ENCODE data around the gene TMED1. TPM values are rescaled to one million over a fixed set of nuclear protein-coding genes. Genes with fewer than 3 reads are reported as not detected.

The TMED1 gene
- total and polyA plus RNA-seq, 2 experiments from 2014 or later, result 29.7 to 37.2 TPM

DNA sequence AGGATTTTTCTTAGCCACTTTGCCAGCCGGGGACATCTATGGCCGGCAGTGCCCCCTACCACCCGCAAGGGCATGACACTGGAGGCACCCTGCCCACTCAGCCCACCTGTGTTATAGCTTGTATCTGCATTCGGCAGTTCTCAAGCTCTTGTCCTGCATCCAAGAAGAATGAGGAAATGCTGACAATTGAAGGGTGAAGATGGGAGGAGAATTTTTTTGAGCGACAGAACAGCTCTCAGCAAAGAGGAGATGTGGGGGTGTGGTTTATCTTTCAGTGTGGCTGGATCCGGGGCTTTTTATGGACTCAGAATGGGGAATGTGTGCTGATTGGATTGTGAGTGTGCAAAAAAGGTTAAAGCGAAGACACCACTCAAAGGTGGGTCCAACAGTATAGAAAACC lies 6.8 kb upstream of the TMED1 start (continued):
- TF ChIP-seq, protein P1, sequence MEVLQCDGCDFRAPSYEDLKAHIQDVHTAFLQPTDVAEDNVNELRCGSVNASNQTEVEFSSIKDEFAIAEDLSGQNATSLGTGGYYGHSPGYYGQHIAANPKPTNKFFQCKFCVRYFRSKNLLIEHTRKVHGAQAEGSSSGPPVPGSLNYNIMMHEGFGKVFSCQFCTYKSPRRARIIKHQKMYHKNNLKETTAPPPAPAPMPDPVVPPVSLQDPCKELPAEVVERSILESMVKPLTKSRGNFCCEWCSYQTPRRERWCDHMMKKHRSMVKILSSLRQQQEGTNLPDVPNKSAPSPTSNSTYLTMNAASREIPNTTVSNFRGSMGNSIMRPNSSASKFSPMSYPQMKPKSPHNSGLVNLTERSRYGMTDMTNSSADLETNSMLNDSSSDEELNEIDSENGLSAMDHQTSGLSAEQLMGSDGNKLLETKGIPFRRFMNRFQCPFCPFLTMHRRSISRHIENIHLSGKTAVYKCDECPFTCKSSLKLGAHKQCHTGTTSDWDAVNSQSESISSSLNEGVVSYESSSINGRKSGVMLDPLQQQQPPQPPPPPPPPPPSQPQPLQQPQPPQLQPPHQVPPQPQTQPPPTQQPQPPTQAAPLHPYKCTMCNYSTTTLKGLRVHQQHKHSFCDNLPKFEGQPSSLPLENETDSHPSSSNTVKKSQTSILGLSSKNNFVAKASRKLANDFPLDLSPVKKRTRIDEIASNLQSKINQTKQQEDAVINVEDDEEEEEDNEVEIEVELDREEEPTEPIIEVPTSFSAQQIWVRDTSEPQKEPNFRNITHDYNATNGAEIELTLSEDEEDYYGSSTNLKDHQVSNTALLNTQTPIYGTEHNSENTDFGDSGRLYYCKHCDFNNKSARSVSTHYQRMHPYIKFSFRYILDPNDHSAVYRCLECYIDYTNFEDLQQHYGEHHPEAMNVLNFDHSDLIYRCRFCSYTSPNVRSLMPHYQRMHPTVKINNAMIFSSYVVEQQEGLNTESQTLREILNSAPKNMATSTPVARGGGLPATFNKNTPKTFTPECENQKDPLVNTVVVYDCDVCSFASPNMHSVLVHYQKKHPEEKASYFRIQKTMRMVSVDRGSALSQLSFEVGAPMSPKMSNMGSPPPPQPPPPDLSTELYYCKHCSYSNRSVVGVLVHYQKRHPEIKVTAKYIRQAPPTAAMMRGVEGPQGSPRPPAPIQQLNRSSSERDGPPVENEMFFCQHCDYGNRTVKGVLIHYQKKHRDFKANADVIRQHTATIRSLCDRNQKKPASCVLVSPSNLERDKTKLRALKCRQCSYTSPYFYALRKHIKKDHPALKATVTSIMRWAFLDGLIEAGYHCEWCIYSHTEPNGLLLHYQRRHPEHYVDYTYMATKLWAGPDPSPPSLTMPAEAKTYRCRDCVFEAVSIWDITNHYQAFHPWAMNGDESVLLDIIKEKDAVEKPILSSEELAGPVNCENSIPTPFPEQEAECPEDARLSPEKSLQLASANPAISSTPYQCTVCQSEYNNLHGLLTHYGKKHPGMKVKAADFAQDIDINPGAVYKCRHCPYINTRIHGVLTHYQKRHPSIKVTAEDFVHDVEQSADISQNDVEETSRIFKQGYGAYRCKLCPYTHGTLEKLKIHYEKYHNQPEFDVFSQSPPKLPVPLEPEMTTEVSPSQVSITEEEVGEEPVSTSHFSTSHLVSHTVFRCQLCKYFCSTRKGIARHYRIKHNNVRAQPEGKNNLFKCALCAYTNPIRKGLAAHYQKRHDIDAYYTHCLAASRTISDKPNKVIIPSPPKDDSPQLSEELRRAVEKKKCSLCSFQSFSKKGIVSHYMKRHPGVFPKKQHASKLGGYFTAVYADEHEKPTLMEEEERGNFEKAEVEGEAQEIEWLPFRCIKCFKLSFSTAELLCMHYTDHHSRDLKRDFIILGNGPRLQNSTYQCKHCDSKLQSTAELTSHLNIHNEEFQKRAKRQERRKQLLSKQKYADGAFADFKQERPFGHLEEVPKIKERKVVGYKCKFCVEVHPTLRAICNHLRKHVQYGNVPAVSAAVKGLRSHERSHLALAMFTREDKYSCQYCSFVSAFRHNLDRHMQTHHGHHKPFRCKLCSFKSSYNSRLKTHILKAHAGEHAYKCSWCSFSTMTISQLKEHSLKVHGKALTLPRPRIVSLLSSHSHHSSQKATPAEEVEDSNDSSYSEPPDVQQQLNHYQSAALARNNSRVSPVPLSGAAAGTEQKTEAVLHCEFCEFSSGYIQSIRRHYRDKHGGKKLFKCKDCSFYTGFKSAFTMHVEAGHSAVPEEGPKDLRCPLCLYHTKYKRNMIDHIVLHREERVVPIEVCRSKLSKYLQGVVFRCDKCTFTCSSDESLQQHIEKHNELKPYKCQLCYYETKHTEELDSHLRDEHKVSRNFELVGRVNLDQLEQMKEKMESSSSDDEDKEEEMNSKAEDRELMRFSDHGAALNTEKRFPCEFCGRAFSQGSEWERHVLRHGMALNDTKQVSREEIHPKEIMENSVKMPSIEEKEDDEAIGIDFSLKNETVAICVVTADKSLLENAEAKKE (CRISPR knock-in tag; IDR thresholded peaks at IDR 0.05), result no peak
- TF ChIP-seq EZH2phosphoT487 (IDR thresholded peaks at IDR 0.05; ENCODE audit: unreplicated experiment) (no peak), EZH2 (IDR thresholded peaks at IDR 0.05; ENCODE audit: low read depth, unreplicated experiment) (no peak), ZNF114 (CRISPR knock-in tag; IDR thresholded peaks at IDR 0.05) (no peak), STAT1 (IDR thresholded peaks at IDR 0.05; ENCODE audit: unreplicated experiment) (no peak), NANOG (IDR thresholded peaks at IDR 0.05; ENCODE audit: borderline replicate concordance) (no peak), CREB1 (CRISPR knock-in tag; IDR thresholded peaks at IDR 0.05; ENCODE audit: low read depth) (no peak), JUNB (IDR thresholded peaks at IDR 0.05; ENCODE audit: unreplicated experiment) (no peak), ZNF331 (CRISPR knock-in tag; IDR thresholded peaks at IDR 0.05; ENCODE audit: low read depth) (no peak)
- TF ChIP-seq, protein P2, sequence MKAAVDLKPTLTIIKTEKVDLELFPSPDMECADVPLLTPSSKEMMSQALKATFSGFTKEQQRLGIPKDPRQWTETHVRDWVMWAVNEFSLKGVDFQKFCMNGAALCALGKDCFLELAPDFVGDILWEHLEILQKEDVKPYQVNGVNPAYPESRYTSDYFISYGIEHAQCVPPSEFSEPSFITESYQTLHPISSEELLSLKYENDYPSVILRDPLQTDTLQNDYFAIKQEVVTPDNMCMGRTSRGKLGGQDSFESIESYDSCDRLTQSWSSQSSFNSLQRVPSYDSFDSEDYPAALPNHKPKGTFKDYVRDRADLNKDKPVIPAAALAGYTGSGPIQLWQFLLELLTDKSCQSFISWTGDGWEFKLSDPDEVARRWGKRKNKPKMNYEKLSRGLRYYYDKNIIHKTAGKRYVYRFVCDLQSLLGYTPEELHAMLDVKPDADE (IDR thresholded peaks at IDR 0.05), result no peak
- TF ChIP-seq, protein P3, sequence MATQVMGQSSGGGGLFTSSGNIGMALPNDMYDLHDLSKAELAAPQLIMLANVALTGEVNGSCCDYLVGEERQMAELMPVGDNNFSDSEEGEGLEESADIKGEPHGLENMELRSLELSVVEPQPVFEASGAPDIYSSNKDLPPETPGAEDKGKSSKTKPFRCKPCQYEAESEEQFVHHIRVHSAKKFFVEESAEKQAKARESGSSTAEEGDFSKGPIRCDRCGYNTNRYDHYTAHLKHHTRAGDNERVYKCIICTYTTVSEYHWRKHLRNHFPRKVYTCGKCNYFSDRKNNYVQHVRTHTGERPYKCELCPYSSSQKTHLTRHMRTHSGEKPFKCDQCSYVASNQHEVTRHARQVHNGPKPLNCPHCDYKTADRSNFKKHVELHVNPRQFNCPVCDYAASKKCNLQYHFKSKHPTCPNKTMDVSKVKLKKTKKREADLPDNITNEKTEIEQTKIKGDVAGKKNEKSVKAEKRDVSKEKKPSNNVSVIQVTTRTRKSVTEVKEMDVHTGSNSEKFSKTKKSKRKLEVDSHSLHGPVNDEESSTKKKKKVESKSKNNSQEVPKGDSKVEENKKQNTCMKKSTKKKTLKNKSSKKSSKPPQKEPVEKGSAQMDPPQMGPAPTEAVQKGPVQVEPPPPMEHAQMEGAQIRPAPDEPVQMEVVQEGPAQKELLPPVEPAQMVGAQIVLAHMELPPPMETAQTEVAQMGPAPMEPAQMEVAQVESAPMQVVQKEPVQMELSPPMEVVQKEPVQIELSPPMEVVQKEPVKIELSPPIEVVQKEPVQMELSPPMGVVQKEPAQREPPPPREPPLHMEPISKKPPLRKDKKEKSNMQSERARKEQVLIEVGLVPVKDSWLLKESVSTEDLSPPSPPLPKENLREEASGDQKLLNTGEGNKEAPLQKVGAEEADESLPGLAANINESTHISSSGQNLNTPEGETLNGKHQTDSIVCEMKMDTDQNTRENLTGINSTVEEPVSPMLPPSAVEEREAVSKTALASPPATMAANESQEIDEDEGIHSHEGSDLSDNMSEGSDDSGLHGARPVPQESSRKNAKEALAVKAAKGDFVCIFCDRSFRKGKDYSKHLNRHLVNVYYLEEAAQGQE (IDR thresholded peaks at IDR 0.05; ENCODE audit: unreplicated experiment), result no peak
